A673 (cell line): ENCODE results near the gene RSPH3. TPM values are rescaled to one million over a fixed set of nuclear protein-coding genes. Genes with fewer than 3 reads are reported as not detected.

Experiments
- BruUV-seq: library from RNA; stranded (reverse); fragments of 400-500 nt; replicated peaks from 2 replicates; lab custom pipeline; 2021; lab: Mats Ljungman, UMichigan
- CTCF ChIA-PET: fragments of 300-600 bp; sonication (Branson Sonifier 250); formaldehyde crosslinking; loops from one replicate; lab custom pipeline; 2022; ENCODE audit warnings: antibody characterized with exemption; lab: Charles Lee
- POLR2A ChIA-PET: fragments of 300-600 bp; sonication (Branson Sonifier 250); formaldehyde crosslinking; loops from one replicate; lab custom pipeline; 2022; ENCODE audit warnings: antibody characterized with exemption; ENCODE audit not compliant: low non-redundant PET; lab: Charles Lee
- DNase-seq: peaks from one replicate; pipeline ENCODE4 v3.0.0-alpha.2; 2015; ENCODE audit warnings: low spot score
- H3K27ac ChIP-seq: fragments of 200-600 bp; sonication (generic); 2 replicates; pipeline ENCODE4 v1.5.1; 2016; ENCODE audit warnings: mixed run types, low read depth, mild to moderate bottlenecking, mixed read lengths, antibody characterized with exemption, low read length; ENCODE audit not compliant: poor library complexity, severe bottlenecking
- H3K27me3 ChIP-seq: fragments of 200-600 bp; sonication (generic); replicated peaks from 2 replicates; pipeline ENCODE4 v1.6.1; 2017; ENCODE audit warnings: mixed run types, low read depth, mild to moderate bottlenecking, mixed read lengths, antibody characterized with exemption, low read length; ENCODE audit not compliant: insufficient read depth, poor library complexity
- H3K36me3 ChIP-seq: fragments of 200-600 bp; sonication (generic); 2 replicates; pipeline ENCODE4 v1.6.1; 2016; ENCODE audit warnings: mixed run types, mild to moderate bottlenecking, mixed read lengths, antibody characterized with exemption, low read length; ENCODE audit not compliant: insufficient read depth, poor library complexity, severe bottlenecking
- H3K4me1 ChIP-seq: fragments of 200-600 bp; sonication (generic); 2 replicates; pipeline ENCODE4 v1.6.1; 2017; ENCODE audit warnings: mixed run types, mild to moderate bottlenecking, mixed read lengths, antibody characterized with exemption, low read length; ENCODE audit not compliant: insufficient read depth, poor library complexity, severe bottlenecking
- H3K4me3 ChIP-seq: fragments of 200-600 bp; sonication (generic); 2 replicates; pipeline ENCODE4 v1.5.1; 2016; ENCODE audit warnings: low read depth, mixed run types, mild to moderate bottlenecking, mixed read lengths, low read length; ENCODE audit not compliant: poor library complexity, severe bottlenecking
- H3K9me3 ChIP-seq: fragments of 200-600 bp; sonication (generic); 2 replicates; pipeline ENCODE4 v1.6.1; 2016; ENCODE audit warnings: mixed run types, low read depth, mild to moderate bottlenecking, mixed read lengths, antibody characterized with exemption, low read length; ENCODE audit not compliant: poor library complexity, severe bottlenecking
- CTCF ChIP-seq: fragments of 300-800, 200-600 bp; sonication (generic); conservative IDR thresholded peaks from 2 replicates; pipeline ENCODE4 v1.5.1; 2017; ENCODE audit warnings: low read depth, mild to moderate bottlenecking, antibody characterized with exemption, low read length, moderate library complexity, mixed read lengths
- EZH2 ChIP-seq: fragments of 200-600 bp; sonication (generic); IDR thresholded peaks from 2 replicates; pipeline ENCODE4 v1.6.1; 2017; ENCODE audit warnings: borderline replicate concordance, low read depth, mild to moderate bottlenecking, mixed read lengths, antibody characterized with exemption, low read length; ENCODE audit not compliant: poor library complexity, severe bottlenecking
- intact Hi-C: fragments of 100-400 bp; cut with micrococcal nuclease; formaldehyde crosslinking; loops from one replicate; pipeline ENCODE4 v1.10.0; 2022; ENCODE audit not compliant: unreplicated experiment
- total RNA-seq: library from RNA; stranded (reverse); gene quantifications from 2 replicates; pipeline ENCODE4 v1.2.3, GENCODE V29; 2021

RSPH3 gene
- total RNA-seq, 1 experiment from 2014 or later = 4.0 TPM

- Histone ChIP-seq H3K36me3 (no peaks in the 10 kb centered on the region), H3K4me1 (no peaks in the 10 kb centered on the region), H3K27me3 (no peaks in the 10 kb centered on the region), H3K9me3 (no peaks in the 10 kb centered on the region), H3K27ac (no peak overlapping the region), H3K4me3 (no peak overlapping the region)
- POLR2A ChIA-PET = interaction anchor here (0.7 kb wide), 1 partner anchor 141 kb away, joined by 5 read pairs; the partner anchor contains the start of gene EZR
- DNase-seq = no peak
- CTCF ChIA-PET = no interaction called here
- intact Hi-C loops = no loop called here
- BruUV-seq = no TSS peak
- TF ChIP-seq CTCF (no peak), EZH2 (no peak)
These were observed 40.0 kb downstream of the RSPH3 start for GRCh38 chr6:158960026-158960425.

- H3K27me3 ChIP-seq = no peaks in the 10 kb centered on the region
- H3K4me1 ChIP-seq = no peaks in the 10 kb centered on the region
- H3K27ac ChIP-seq = no peak overlapping the region
- no peak overlapping the region for H3K4me3 ChIP-seq
- BruUV-seq = no TSS peak
- intact Hi-C loops = no loop called here
- TF ChIP-seq EZH2 (no peak), CTCF (no peak)
- H3K9me3 ChIP-seq = no peaks in the 10 kb centered on the region
- no peaks in the 10 kb centered on the region for H3K36me3 ChIP-seq
- CTCF ChIA-PET = no interaction called here
- DNase-seq = no peak
- POLR2A ChIA-PET = interaction anchor here (0.7 kb wide), 1 partner anchor 140 kb away, joined by 5 read pairs; the partner anchor contains the start of gene EZR
These were observed 40.5 kb downstream of the RSPH3 start for GRCh38 chr6:158959552-158959951.

- no peak for DNase-seq
- Histone ChIP-seq H3K27me3 (no peaks in the 10 kb centered on the region), H3K36me3 (no peaks in the 10 kb centered on the region), H3K4me3 (no peak overlapping the region), H3K9me3 (no peaks in the 10 kb centered on the region), H3K4me1 (no peaks in the 10 kb centered on the region), H3K27ac (no peak overlapping the region)
- intact Hi-C loops = no loop called here
- BruUV-seq = no TSS peak
- ChIA-PET POLR2A (no interaction called here), CTCF (no interaction called here)
- no peak for TF ChIP-seq CTCF
- no peak for TF ChIP-seq EZH2
These were observed 41.3 kb downstream of the RSPH3 start for GRCh38 chr6:158958504-158959386.
